HepG2 (cell line): ENCODE measurements around the gene RAB34. TPM values are rescaled to one million over a fixed set of nuclear protein-coding genes. Genes with fewer than 3 reads are reported as not detected.

Experiments
- CBX1 ChIP-seq: IDR thresholded peaks from one replicate; pipeline ENCODE4 v1.6.1; 2016; ENCODE audit warnings: antibody characterized with exemption, low read depth
- DMAP1 ChIP-seq: IDR thresholded peaks from 2 replicates; pipeline ENCODE4 v1.6.1; 2016
- ELF1 ChIP-seq: sonication (generic); formaldehyde crosslinking; IDR thresholded peaks from 2 replicates; pipeline ENCODE4 v1.4.0; 2020; ENCODE audit warnings: missing genetic modification reagents
- EP300 ChIP-seq, 3 experiments: sonication (generic) in 1 of 3; formaldehyde crosslinking in 1 of 3; IDR thresholded peaks; 2 replicates each; pipeline versions ENCODE4 v1.5.1 to v1.6.1; 2011 to 2020; ENCODE audit warnings: low read depth in 2 of 3, low read length in 2 of 3, borderline replicate concordance in 1 of 3, improper control_type of control experiment in 1 of 3, mild to moderate bottlenecking in 1 of 3, missing genetic modification reagents in 1 of 3, moderate library complexity in 1 of 3
- FOSL2 ChIP-seq: sonication (generic); formaldehyde crosslinking; IDR thresholded peaks from 2 replicates; pipeline ENCODE4 v1.4.0; 2020; ENCODE audit warnings: missing genetic modification reagents
- HNF4A ChIP-seq: sonication (generic); formaldehyde crosslinking; IDR thresholded peaks from 2 replicates; pipeline ENCODE4 v1.4.0; 2020; ENCODE audit warnings: missing genetic modification reagents
- PHF8 ChIP-seq: sonication (generic); formaldehyde crosslinking; IDR thresholded peaks from 2 replicates; pipeline ENCODE4 v1.5.0; 2020; ENCODE audit warnings: missing genetic modification reagents
- RXRA ChIP-seq: sonication (generic); formaldehyde crosslinking; IDR thresholded peaks from 2 replicates; pipeline ENCODE4 v1.5.1; 2020; ENCODE audit warnings: missing genetic modification reagents
- SMAD3 ChIP-seq: sonication (generic); formaldehyde crosslinking; IDR thresholded peaks from 2 replicates; pipeline ENCODE4 v1.4.0; 2020; ENCODE audit warnings: missing genetic modification reagents
- XBP1 ChIP-seq: sonication (generic); formaldehyde crosslinking; IDR thresholded peaks from 2 replicates; pipeline ENCODE4 v1.5.0; 2020; ENCODE audit warnings: missing genetic modification reagents
- YEATS4 ChIP-seq: sonication (generic); formaldehyde crosslinking; IDR thresholded peaks from 2 replicates; pipeline ENCODE4 v1.4.0; 2020; ENCODE audit warnings: missing genetic modification reagents, borderline replicate concordance
- ZKSCAN5 ChIP-seq: sonication (generic); formaldehyde crosslinking; IDR thresholded peaks from 2 replicates; pipeline ENCODE4 v1.5.1; 2020; ENCODE audit warnings: mild to moderate bottlenecking, missing genetic modification reagents
- ZNF296 ChIP-seq: sonication (generic); formaldehyde crosslinking; conservative IDR thresholded peaks from 2 replicates; pipeline ENCODE4 v1.5.0; 2020; ENCODE audit warnings: mild to moderate bottlenecking, missing genetic modification reagents
- polyA plus RNA-seq, 8 experiments: library from polyadenylated mRNA; depleted of rRNA in 3 of 8; stranded (reverse) in 7 of 8; unstranded in 1 of 8; fragments of >200 nt; fragmentation: Illumina TruSeq in 4 of 8; extraction: Trizol in 4 of 8; gene quantifications; 2 replicates each; pipeline versions ENCODE4 v1.2.1 to v1.2.3, GENCODE V29; 2011 to 2016; ENCODE audit warnings: low read depth in 4 of 8, missing spikeins in 1 of 8, mixed read lengths in 1 of 8; ENCODE audit not compliant: insufficient read depth in 1 of 8
- total RNA-seq, 5 experiments: library from RNA; depleted of rRNA; stranded (reverse); fragments of >200 nt; fragmentation: Illumina TruSeq; extraction: Trizol; gene quantifications; 2 replicates each; pipeline ENCODE4 v1.2.3, GENCODE V29; 2016; ENCODE audit warnings: low read depth in 1 of 5
- TF ChIP-seq, protein P1 (sequence below): sonication (generic); formaldehyde crosslinking; IDR thresholded peaks from 2 replicates; pipeline ENCODE4 v1.4.0; 2020; ENCODE audit warnings: missing genetic modification reagents, borderline replicate concordance
- TF ChIP-seq, protein P2 (sequence below): sonication (generic); IDR thresholded peaks from 2 replicates; pipeline ENCODE4 v1.6.1; 2016; ENCODE audit warnings: low read depth, borderline replicate concordance
- TF ChIP-seq, protein P3 (sequence below): sonication (generic); formaldehyde crosslinking; IDR thresholded peaks from 2 replicates; pipeline ENCODE4 v1.4.0; 2020; ENCODE audit warnings: missing genetic modification reagents
- TF ChIP-seq, protein P4 (sequence below): IDR thresholded peaks from 2 replicates; pipeline ENCODE4 v1.6.1; 2018; ENCODE audit warnings: missing genetic modification reagents, mild to moderate bottlenecking, missing compliant biosample characterization
- TF ChIP-seq, protein P5 (sequence below): sonication (generic); formaldehyde crosslinking; IDR thresholded peaks from 2 replicates; pipeline ENCODE4 v1.4.0; 2020; ENCODE audit warnings: missing genetic modification reagents

Gene RAB34
- total and polyA plus RNA-seq, 2 of the 13 experiments (the other 11 are each of a cell fraction or from before 2014, with no cell fraction given): 0.49 TPM; not detected in 1

DNA sequence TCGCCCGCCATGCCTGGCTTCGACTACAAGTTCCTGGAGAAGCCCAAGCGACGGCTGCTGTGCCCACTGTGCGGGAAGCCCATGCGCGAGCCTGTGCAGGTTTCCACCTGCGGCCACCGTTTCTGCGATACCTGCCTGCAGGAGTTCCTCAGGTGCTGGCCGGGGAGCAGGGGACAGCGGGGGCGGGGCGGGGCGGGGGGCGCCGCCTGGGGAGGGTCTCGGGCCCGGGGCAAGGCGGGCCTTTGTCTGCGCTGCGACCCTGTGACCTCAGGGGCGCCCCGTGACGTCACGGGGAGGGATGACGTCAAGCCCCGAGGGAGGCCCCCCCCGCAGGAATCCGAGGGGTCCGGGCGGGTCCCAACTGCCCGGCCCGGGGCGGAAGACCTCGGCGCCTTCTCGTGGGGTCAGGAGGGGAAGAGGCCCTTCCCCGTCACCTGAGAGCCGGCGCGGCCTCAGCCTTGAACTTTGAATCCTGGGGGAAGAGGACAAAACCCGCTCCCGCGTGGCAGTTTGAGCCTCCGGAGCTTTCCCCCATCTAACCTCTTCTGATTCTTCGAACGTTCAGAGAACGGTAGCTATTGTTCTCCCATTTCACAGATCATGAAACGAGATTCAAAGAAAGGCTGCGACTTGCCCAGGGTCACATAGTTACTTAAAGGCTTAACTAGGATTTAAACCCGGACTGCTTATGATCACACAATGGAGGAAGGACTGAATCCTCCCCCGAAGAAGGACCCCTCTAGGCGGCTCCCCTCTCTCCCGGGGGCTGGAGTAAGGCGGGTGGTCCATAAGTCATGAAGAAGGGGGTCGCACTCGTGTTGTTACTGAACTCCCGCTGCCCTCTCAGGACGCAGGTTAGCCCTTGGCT, 26.7 kb upstream of the RAB34 start (continued):
- TF ChIP-seq, protein P1, sequence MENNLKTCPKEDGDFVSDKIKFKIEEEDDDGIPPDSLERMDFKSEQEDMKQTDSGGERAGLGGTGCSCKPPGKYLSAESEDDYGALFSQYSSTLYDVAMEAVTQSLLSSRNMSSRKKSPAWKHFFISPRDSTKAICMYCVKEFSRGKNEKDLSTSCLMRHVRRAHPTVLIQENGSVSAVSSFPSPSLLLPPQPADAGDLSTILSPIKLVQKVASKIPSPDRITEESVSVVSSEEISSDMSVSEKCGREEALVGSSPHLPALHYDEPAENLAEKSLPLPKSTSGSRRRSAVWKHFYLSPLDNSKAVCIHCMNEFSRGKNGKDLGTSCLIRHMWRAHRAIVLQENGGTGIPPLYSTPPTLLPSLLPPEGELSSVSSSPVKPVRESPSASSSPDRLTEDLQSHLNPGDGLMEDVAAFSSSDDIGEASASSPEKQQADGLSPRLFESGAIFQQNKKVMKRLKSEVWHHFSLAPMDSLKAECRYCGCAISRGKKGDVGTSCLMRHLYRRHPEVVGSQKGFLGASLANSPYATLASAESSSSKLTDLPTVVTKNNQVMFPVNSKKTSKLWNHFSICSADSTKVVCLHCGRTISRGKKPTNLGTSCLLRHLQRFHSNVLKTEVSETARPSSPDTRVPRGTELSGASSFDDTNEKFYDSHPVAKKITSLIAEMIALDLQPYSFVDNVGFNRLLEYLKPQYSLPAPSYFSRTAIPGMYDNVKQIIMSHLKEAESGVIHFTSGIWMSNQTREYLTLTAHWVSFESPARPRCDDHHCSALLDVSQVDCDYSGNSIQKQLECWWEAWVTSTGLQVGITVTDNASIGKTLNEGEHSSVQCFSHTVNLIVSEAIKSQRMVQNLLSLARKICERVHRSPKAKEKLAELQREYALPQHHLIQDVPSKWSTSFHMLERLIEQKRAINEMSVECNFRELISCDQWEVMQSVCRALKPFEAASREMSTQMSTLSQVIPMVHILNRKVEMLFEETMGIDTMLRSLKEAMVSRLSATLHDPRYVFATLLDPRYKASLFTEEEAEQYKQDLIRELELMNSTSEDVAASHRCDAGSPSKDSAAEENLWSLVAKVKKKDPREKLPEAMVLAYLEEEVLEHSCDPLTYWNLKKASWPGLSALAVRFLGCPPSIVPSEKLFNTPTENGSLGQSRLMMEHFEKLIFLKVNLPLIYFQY (CRISPR knock-in tag): 0 out of 2 replicates have a peak, but pooled peaks have one; percentile 30
- TF ChIP-seq SMAD3: 0 out of 2 replicates have a peak, but pooled peaks have one; percentile 9
- peak in 1 of 2 experiments; percentile 42; a peak in 2 of 4 replicates for TF ChIP-seq EP300 (IDR thresholded peaks at IDR 0.05; ENCODE audit: low read depth in 2 of 2, low read length in 2 of 2)
- TF ChIP-seq EP300 (CRISPR knock-in tag; IDR thresholded peaks at IDR 0.05; ENCODE audit: borderline replicate concordance): no peak
- TF ChIP-seq FOSL2 (CRISPR knock-in tag): peak; percentile 23; the same call in 1 of the 2 replicates
- TF ChIP-seq ZKSCAN5 (CRISPR knock-in tag): no peak
- no peak for TF ChIP-seq ZNF296
- TF ChIP-seq HNF4A (CRISPR knock-in tag): peak; percentile 92
- TF ChIP-seq, protein P2, sequence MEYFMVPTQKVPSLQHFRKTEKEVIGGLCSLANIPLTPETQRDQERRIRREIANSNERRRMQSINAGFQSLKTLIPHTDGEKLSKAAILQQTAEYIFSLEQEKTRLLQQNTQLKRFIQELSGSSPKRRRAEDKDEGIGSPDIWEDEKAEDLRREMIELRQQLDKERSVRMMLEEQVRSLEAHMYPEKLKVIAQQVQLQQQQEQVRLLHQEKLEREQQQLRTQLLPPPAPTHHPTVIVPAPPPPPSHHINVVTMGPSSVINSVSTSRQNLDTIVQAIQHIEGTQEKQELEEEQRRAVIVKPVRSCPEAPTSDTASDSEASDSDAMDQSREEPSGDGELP: peak; percentile 69; the same call in 1 of the 2 replicates
- TF ChIP-seq XBP1 (CRISPR knock-in tag): no peak
- peak; percentile 51 for TF ChIP-seq PHF8 (CRISPR knock-in tag)
- peak; percentile 11 for TF ChIP-seq CBX1
- TF ChIP-seq YEATS4 (CRISPR knock-in tag): peak; percentile 49
- TF ChIP-seq, protein P3, sequence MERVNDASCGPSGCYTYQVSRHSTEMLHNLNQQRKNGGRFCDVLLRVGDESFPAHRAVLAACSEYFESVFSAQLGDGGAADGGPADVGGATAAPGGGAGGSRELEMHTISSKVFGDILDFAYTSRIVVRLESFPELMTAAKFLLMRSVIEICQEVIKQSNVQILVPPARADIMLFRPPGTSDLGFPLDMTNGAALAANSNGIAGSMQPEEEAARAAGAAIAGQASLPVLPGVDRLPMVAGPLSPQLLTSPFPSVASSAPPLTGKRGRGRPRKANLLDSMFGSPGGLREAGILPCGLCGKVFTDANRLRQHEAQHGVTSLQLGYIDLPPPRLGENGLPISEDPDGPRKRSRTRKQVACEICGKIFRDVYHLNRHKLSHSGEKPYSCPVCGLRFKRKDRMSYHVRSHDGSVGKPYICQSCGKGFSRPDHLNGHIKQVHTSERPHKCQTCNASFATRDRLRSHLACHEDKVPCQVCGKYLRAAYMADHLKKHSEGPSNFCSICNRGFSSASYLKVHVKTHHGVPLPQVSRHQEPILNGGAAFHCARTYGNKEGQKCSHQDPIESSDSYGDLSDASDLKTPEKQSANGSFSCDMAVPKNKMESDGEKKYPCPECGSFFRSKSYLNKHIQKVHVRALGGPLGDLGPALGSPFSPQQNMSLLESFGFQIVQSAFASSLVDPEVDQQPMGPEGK (CRISPR knock-in tag): peak; percentile 82
- TF ChIP-seq, protein P4, sequence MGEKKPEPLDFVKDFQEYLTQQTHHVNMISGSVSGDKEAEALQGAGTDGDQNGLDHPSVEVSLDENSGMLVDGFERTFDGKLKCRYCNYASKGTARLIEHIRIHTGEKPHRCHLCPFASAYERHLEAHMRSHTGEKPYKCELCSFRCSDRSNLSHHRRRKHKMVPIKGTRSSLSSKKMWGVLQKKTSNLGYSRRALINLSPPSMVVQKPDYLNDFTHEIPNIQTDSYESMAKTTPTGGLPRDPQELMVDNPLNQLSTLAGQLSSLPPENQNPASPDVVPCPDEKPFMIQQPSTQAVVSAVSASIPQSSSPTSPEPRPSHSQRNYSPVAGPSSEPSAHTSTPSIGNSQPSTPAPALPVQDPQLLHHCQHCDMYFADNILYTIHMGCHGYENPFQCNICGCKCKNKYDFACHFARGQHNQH (CRISPR knock-in tag): peak; percentile 22; the same call in 1 of the 2 replicates
- TF ChIP-seq RXRA (CRISPR knock-in tag): peak; percentile 90
- TF ChIP-seq, protein P5, sequence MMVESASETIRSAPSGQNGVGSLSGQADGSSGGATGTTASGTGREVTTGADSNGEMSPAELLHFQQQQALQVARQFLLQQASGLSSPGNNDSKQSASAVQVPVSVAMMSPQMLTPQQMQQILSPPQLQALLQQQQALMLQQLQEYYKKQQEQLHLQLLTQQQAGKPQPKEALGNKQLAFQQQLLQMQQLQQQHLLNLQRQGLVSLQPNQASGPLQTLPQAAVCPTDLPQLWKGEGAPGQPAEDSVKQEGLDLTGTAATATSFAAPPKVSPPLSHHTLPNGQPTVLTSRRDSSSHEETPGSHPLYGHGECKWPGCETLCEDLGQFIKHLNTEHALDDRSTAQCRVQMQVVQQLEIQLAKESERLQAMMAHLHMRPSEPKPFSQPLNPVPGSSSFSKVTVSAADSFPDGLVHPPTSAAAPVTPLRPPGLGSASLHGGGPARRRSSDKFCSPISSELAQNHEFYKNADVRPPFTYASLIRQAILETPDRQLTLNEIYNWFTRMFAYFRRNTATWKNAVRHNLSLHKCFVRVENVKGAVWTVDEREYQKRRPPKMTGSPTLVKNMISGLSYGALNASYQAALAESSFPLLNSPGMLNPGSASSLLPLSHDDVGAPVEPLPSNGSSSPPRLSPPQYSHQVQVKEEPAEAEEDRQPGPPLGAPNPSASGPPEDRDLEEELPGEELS (CRISPR knock-in tag): peak; percentile 16; the same call in 1 of the 2 replicates
- TF ChIP-seq DMAP1: peak; percentile 77
- TF ChIP-seq ELF1 (CRISPR knock-in tag): peak; percentile 72
